Loucy (cell line): Measurements from ENCODE around the gene RSAD2.

ENCODE experiments used
- CTCF ChIP-seq: fragments of 200-600 bp; sonication (generic); conservative IDR thresholded peaks from 2 replicates; pipeline ENCODE4 v1.5.1; 2014; ENCODE audit warnings: mild to moderate bottlenecking, antibody characterized with exemption, low read length
- EZH2phosphoT487 ChIP-seq: fragments of 200-600 bp; IDR thresholded peaks from 2 replicates; pipeline ENCODE4 v1.6.1; 2018; ENCODE audit warnings: antibody characterized with exemption, mild to moderate bottlenecking, moderate library complexity, borderline replicate concordance

- TF ChIP-seq CTCF (no peak), EZH2phosphoT487 (no peak)
Measured at GRCh38 chr2:6872394-6872793, 5.2 kb upstream of the RSAD2 start.
